Measurements from ENCODE around the gene FAM227B. TPM values are rescaled to one million over a fixed set of nuclear protein-coding genes. Genes with fewer than 3 reads are reported as not detected.

The FAM227B gene
- total RNA-seq, 1 experiment from 2014 or later = 1.9 TPM

- no peak for DNase-seq
- H3K4me3 Mint-ChIP-seq (ENCODE audit: low read depth, unreplicated experiment) = no peak overlapping the region
- no peaks in the 10 kb centered on the region for H3K9me3 Mint-ChIP-seq (ENCODE audit: low read depth, unreplicated experiment)
- CTCF ChIA-PET = no interaction called here
- no TSS peak for BruUV-seq (replicated peaks)
- TF ChIP-seq, protein P1, sequence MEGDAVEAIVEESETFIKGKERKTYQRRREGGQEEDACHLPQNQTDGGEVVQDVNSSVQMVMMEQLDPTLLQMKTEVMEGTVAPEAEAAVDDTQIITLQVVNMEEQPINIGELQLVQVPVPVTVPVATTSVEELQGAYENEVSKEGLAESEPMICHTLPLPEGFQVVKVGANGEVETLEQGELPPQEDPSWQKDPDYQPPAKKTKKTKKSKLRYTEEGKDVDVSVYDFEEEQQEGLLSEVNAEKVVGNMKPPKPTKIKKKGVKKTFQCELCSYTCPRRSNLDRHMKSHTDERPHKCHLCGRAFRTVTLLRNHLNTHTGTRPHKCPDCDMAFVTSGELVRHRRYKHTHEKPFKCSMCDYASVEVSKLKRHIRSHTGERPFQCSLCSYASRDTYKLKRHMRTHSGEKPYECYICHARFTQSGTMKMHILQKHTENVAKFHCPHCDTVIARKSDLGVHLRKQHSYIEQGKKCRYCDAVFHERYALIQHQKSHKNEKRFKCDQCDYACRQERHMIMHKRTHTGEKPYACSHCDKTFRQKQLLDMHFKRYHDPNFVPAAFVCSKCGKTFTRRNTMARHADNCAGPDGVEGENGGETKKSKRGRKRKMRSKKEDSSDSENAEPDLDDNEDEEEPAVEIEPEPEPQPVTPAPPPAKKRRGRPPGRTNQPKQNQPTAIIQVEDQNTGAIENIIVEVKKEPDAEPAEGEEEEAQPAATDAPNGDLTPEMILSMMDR (IDR thresholded peaks at IDR 0.05; ENCODE audit: unreplicated experiment) = no peak
- no peaks in the 10 kb centered on the region for H3K27me3 Mint-ChIP-seq (ENCODE audit: unreplicated experiment)
- no peaks in the 10 kb centered on the region for H3K4me1 Mint-ChIP-seq (ENCODE audit: low read depth, unreplicated experiment)
- intact Hi-C loops (cut with micrococcal nuclease; ENCODE audit: unreplicated experiment) = no loop called here
- H3K27ac Mint-ChIP-seq (ENCODE audit: unreplicated experiment) = no peak overlapping the region
- no peaks in the 10 kb centered on the region for H3K36me3 Mint-ChIP-seq (ENCODE audit: insufficient read depth, unreplicated experiment)
Observed at GRCh38 chr15:49456166-49456565, 164.5 kb downstream of the FAM227B start.

DNA sequence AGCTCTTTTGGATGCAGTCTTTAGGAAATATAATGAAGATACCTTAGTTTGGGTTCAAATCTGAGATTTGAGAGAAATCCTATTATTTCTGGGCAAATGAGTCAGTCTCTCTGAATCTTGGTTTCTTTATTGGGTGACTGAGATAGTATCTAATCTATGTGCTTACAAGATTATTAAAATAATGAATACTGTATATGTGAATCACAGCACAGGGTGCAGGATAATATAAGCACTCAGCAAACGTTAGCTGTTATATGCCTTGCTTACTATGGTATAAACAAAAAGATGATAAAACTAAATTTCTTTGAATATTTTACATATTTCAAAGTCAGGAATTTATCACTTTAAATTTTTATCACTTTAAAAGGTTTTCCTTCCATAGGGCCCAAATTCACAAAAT is 168.0 kb downstream of the FAM227B start:
- intact Hi-C loops (cut with micrococcal nuclease; ENCODE audit: unreplicated experiment) = no loop called here
- no TSS peak for BruUV-seq (replicated peaks)
- TF ChIP-seq, protein P1 (IDR thresholded peaks at IDR 0.05; ENCODE audit: unreplicated experiment) = no peak
- H3K4me3 Mint-ChIP-seq (ENCODE audit: low read depth, unreplicated experiment) = no peak overlapping the region
- H3K27me3 Mint-ChIP-seq (ENCODE audit: unreplicated experiment) = no peaks in the 10 kb centered on the region
- CTCF ChIA-PET = no interaction called here
- DNase-seq = no peak
- H3K9me3 Mint-ChIP-seq (ENCODE audit: low read depth, unreplicated experiment) = no peaks in the 10 kb centered on the region
- no peaks in the 10 kb centered on the region for H3K36me3 Mint-ChIP-seq (ENCODE audit: insufficient read depth, unreplicated experiment)
- H3K27ac Mint-ChIP-seq (ENCODE audit: unreplicated experiment) = no peak overlapping the region
- no peaks in the 10 kb centered on the region for H3K4me1 Mint-ChIP-seq (ENCODE audit: low read depth, unreplicated experiment)

DNA sequence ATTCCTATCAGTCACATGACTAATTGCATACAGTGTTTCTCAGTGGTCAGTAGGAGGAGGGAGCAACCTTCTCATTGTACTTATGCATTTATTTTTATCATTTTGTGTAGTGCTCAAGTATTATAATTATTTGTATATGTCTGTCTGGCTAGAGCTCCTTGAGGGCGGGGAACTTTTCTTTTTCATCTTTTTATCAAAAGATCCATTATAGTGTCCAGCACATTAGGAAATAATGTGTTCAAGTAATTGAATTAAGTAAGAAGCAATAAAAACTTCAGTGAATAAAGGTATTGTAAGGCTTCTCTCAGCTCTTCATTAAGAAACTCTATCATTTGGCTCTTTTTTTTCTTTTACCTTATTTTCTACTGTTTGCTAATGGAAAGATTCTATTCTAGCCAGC is 178.8 kb downstream of the FAM227B start:
- no peaks in the 10 kb centered on the region for H3K9me3 Mint-ChIP-seq (ENCODE audit: low read depth, unreplicated experiment)
- intact Hi-C loops (cut with micrococcal nuclease; ENCODE audit: unreplicated experiment) = no loop called here

DNA sequence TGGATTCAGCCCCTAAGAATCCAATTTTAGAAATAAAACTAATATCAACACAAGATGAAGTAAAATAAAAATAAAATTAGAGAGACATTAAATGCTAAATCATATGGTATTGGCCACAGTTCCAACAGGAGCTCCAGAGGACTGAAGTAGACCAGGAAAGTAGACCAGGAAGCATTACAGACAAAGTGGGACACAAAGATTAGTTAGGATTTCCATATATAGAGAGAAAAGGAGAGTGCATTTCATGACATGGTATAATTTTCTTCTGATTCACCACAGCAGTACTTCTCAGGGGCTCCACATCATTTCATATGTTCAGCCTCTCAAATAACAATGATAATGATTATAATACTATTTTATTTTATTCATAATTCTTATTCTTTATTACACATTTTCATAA is 179.3 kb downstream of the FAM227B start:
- BruUV-seq (replicated peaks) = no TSS peak
- H3K9me3 Mint-ChIP-seq (ENCODE audit: low read depth, unreplicated experiment) = no peaks in the 10 kb centered on the region
- TF ChIP-seq, protein P1 (IDR thresholded peaks at IDR 0.05; ENCODE audit: unreplicated experiment) = no peak
- H3K36me3 Mint-ChIP-seq (ENCODE audit: insufficient read depth, unreplicated experiment) = no peaks in the 10 kb centered on the region
- intact Hi-C loops (cut with micrococcal nuclease; ENCODE audit: unreplicated experiment) = no loop called here
- DNase-seq = no peak
- no peaks in the 10 kb centered on the region for H3K27me3 Mint-ChIP-seq (ENCODE audit: unreplicated experiment)
- no peak overlapping the region for H3K4me3 Mint-ChIP-seq (ENCODE audit: low read depth, unreplicated experiment)
- CTCF ChIA-PET = no interaction called here
- no peak overlapping the region for H3K27ac Mint-ChIP-seq (ENCODE audit: unreplicated experiment)
- no peaks in the 10 kb centered on the region for H3K4me1 Mint-ChIP-seq (ENCODE audit: low read depth, unreplicated experiment)

More for the DNA sequence above, 178.8 kb downstream of the FAM227B start:
- no peak overlapping the region for H3K4me3 Mint-ChIP-seq (ENCODE audit: low read depth, unreplicated experiment)
- no peak overlapping the region for H3K27ac Mint-ChIP-seq (ENCODE audit: unreplicated experiment)
- H3K36me3 Mint-ChIP-seq (ENCODE audit: insufficient read depth, unreplicated experiment) = no peaks in the 10 kb centered on the region
- DNase-seq = no peak
- H3K4me1 Mint-ChIP-seq (ENCODE audit: low read depth, unreplicated experiment) = no peaks in the 10 kb centered on the region
- H3K27me3 Mint-ChIP-seq (ENCODE audit: unreplicated experiment) = no peaks in the 10 kb centered on the region
- no TSS peak for BruUV-seq (replicated peaks)
- CTCF ChIA-PET = no interaction called here
- TF ChIP-seq, protein P1 (IDR thresholded peaks at IDR 0.05; ENCODE audit: unreplicated experiment) = no peak

All from Calu3 (cell line).